HEK293 (cell line): ENCODE results near the gene TCAF1.

Experiments
- IKZF3 ChIP-seq: fragments of 450-650 bp; IDR thresholded peaks from 2 replicates; pipeline ENCODE4 v1.5.0; 2018; ENCODE audit warnings: missing biosample characterization, mild to moderate bottlenecking, missing genetic modification characterization, moderate library complexity
- ZNF146 ChIP-seq: fragments of 450-650 bp; formaldehyde crosslinking; IDR thresholded peaks from 2 replicates; pipeline ENCODE4 v1.5.1; 2016; ENCODE audit warnings: missing biosample characterization, missing genetic modification characterization
- ZNF274 ChIP-seq, 2 experiments: fragments of 200-500 bp in 1 of 2; fragments of 450-650 bp in 1 of 2; sonication (Bioruptor generic) in 1 of 2; formaldehyde crosslinking in 1 of 2; IDR thresholded peaks; 2 replicates each; pipeline versions ENCODE4 v1.5.1 to v1.6.1; 2014 to 2016; ENCODE audit warnings: borderline replicate concordance in 1 of 2, inconsistent platforms in 1 of 2, low read length in 1 of 2, missing biosample characterization in 1 of 2, missing genetic modification characterization in 1 of 2
- ZNF341 ChIP-seq: fragments of 450-650 bp; formaldehyde crosslinking; IDR thresholded peaks from 2 replicates; pipeline ENCODE4; 2016; ENCODE audit warnings: low read depth, missing biosample characterization, missing genetic modification characterization
- ZNF626 ChIP-seq: fragments of 450-650 bp; sonication (Bioruptor Pico); formaldehyde crosslinking; IDR thresholded peaks from 2 replicates; pipeline ENCODE4 v1.5.1; 2018; ENCODE audit warnings: missing biosample characterization, missing genetic modification characterization, inconsistent platforms
- TF ChIP-seq, protein P1 (sequence below): fragments of 450-650 bp; formaldehyde crosslinking; IDR thresholded peaks from 2 replicates; pipeline ENCODE4 v1.5.1; 2016; ENCODE audit warnings: missing biosample characterization, missing genetic modification characterization
- TF ChIP-seq, protein P2 (sequence below): fragments of 450-650 bp; formaldehyde crosslinking; IDR thresholded peaks from 2 replicates; pipeline ENCODE4 v1.5.1; 2016; ENCODE audit warnings: missing biosample characterization, missing genetic modification characterization
- TF ChIP-seq, protein P3 (sequence below): fragments of 450-650 bp; formaldehyde crosslinking; IDR thresholded peaks from 2 replicates; pipeline ENCODE4 v1.5.1; 2016; ENCODE audit warnings: missing biosample characterization, missing genetic modification characterization
- TF ChIP-seq, protein P4 (sequence below): fragments of 450-650 bp; formaldehyde crosslinking; conservative IDR thresholded peaks from 2 replicates; pipeline ENCODE4 v1.5.1; 2016; ENCODE audit warnings: low read depth, missing biosample characterization, missing genetic modification characterization
- TF ChIP-seq, protein P5 (sequence below): fragments of 450-650 bp; formaldehyde crosslinking; IDR thresholded peaks from 2 replicates; pipeline ENCODE4 v1.5.1; 2016; ENCODE audit warnings: missing biosample characterization, missing genetic modification characterization, low read depth
- TF ChIP-seq, protein P6 (sequence below): fragments of 450-650 bp; formaldehyde crosslinking; IDR thresholded peaks from 2 replicates; pipeline ENCODE4 v1.5.1; 2016; ENCODE audit warnings: missing biosample characterization, missing genetic modification characterization

DNA sequence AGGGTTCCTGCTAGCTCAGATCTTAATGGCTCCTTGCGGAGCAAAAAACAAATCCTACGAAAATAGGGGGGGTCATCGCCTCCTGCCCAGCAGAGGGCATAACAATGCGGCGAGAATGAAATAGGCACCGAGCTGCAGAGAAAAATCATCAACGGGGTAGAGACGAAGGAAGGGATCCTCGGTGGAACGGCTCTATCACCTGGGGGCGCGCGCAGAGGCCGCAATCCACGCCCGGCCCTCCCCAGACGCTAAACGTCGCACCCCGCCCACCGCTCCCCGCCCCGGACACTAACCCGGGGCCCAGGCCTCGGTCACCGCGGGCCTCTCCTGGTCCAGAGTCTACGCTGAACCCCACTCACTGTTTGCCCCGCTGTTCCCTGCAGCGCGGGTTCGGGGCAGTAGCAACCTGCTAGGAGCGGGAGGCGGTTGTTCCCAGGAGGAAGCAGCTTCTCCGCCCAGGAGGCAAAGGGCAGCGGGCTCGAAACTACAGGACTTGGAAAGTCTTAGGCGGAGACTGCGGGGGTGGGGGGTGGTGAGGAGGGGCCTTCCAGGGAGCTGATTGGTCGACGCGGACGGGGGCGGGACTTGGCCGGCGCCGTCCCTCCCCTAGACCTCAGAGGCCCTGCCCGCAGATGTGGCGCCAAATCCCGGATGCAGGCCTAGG, at the start of gene TCAF1:
- TF ChIP-seq, protein P1, sequence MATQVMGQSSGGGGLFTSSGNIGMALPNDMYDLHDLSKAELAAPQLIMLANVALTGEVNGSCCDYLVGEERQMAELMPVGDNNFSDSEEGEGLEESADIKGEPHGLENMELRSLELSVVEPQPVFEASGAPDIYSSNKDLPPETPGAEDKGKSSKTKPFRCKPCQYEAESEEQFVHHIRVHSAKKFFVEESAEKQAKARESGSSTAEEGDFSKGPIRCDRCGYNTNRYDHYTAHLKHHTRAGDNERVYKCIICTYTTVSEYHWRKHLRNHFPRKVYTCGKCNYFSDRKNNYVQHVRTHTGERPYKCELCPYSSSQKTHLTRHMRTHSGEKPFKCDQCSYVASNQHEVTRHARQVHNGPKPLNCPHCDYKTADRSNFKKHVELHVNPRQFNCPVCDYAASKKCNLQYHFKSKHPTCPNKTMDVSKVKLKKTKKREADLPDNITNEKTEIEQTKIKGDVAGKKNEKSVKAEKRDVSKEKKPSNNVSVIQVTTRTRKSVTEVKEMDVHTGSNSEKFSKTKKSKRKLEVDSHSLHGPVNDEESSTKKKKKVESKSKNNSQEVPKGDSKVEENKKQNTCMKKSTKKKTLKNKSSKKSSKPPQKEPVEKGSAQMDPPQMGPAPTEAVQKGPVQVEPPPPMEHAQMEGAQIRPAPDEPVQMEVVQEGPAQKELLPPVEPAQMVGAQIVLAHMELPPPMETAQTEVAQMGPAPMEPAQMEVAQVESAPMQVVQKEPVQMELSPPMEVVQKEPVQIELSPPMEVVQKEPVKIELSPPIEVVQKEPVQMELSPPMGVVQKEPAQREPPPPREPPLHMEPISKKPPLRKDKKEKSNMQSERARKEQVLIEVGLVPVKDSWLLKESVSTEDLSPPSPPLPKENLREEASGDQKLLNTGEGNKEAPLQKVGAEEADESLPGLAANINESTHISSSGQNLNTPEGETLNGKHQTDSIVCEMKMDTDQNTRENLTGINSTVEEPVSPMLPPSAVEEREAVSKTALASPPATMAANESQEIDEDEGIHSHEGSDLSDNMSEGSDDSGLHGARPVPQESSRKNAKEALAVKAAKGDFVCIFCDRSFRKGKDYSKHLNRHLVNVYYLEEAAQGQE (tag by site-specific recombination), result 0 out of 2 replicates have a peak, but pooled peaks have one; percentile 23
- TF ChIP-seq ZNF274 (IDR thresholded peaks at IDR 0.05; ENCODE audit: low read length), result no peak
- no peak for TF ChIP-seq ZNF274 (tag by site-specific recombination; IDR thresholded peaks at IDR 0.05; ENCODE audit: borderline replicate concordance)
- peak; percentile 94 for TF ChIP-seq ZNF341 (tag by site-specific recombination)
- TF ChIP-seq, protein P2, sequence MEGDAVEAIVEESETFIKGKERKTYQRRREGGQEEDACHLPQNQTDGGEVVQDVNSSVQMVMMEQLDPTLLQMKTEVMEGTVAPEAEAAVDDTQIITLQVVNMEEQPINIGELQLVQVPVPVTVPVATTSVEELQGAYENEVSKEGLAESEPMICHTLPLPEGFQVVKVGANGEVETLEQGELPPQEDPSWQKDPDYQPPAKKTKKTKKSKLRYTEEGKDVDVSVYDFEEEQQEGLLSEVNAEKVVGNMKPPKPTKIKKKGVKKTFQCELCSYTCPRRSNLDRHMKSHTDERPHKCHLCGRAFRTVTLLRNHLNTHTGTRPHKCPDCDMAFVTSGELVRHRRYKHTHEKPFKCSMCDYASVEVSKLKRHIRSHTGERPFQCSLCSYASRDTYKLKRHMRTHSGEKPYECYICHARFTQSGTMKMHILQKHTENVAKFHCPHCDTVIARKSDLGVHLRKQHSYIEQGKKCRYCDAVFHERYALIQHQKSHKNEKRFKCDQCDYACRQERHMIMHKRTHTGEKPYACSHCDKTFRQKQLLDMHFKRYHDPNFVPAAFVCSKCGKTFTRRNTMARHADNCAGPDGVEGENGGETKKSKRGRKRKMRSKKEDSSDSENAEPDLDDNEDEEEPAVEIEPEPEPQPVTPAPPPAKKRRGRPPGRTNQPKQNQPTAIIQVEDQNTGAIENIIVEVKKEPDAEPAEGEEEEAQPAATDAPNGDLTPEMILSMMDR, result peak; percentile 97
- peak; percentile 92 for TF ChIP-seq IKZF3 (tag by site-specific recombination)
- TF ChIP-seq, protein P3, sequence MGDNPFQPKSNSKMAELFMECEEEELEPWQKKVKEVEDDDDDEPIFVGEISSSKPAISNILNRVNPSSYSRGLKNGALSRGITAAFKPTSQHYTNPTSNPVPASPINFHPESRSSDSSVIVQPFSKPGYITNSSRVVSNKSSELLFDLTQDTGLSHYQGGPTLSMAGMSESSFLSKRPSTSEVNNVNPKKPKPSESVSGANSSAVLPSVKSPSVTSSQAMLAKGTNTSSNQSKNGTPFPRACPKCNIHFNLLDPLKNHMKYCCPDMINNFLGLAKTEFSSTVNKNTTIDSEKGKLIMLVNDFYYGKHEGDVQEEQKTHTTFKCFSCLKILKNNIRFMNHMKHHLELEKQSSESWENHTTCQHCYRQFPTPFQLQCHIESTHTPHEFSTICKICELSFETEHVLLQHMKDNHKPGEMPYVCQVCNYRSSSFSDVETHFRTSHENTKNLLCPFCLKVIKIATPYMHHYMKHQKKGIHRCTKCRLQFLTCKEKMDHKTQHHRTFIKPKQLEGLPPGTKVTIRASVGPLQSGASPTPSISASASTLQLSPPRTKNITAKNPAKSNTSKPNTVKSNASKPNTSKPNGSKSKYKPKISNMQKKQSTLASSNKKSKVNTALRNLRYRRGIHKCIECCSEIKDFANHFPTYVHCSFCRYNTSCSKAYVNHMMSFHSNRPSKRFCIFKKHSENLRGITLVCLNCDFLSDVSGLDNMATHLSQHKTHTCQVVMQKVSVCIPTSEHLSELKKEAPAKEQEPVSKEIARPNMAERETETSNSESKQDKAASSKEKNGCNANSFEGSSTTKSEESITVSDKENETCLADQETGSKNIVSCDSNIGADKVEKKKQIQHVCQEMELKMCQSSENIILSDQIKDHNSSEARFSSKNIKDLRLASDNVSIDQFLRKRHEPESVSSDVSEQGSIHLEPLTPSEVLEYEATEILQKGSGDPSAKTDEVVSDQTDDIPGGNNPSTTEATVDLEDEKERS, result no peak
- TF ChIP-seq, protein P4, sequence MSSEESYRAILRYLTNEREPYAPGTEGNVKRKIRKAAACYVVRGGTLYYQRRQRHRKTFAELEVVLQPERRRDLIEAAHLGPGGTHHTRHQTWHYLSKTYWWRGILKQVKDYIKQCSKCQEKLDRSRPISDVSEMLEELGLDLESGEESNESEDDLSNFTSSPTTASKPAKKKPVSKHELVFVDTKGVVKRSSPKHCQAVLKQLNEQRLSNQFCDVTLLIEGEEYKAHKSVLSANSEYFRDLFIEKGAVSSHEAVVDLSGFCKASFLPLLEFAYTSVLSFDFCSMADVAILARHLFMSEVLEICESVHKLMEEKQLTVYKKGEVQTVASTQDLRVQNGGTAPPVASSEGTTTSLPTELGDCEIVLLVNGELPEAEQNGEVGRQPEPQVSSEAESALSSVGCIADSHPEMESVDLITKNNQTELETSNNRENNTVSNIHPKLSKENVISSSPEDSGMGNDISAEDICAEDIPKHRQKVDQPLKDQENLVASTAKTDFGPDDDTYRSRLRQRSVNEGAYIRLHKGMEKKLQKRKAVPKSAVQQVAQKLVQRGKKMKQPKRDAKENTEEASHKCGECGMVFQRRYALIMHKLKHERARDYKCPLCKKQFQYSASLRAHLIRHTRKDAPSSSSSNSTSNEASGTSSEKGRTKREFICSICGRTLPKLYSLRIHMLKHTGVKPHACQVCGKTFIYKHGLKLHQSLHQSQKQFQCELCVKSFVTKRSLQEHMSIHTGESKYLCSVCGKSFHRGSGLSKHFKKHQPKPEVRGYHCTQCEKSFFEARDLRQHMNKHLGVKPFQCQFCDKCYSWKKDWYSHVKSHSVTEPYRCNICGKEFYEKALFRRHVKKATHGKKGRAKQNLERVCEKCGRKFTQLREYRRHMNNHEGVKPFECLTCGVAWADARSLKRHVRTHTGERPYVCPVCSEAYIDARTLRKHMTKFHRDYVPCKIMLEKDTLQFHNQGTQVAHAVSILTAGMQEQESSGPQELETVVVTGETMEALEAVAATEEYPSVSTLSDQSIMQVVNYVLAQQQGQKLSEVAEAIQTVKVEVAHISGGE (tag by site-specific recombination), result 0 out of 2 replicates have a peak, but pooled peaks have one; percentile 15
- no peak for TF ChIP-seq ZNF146
- TF ChIP-seq ZNF626, result no peak
- TF ChIP-seq, protein P5, sequence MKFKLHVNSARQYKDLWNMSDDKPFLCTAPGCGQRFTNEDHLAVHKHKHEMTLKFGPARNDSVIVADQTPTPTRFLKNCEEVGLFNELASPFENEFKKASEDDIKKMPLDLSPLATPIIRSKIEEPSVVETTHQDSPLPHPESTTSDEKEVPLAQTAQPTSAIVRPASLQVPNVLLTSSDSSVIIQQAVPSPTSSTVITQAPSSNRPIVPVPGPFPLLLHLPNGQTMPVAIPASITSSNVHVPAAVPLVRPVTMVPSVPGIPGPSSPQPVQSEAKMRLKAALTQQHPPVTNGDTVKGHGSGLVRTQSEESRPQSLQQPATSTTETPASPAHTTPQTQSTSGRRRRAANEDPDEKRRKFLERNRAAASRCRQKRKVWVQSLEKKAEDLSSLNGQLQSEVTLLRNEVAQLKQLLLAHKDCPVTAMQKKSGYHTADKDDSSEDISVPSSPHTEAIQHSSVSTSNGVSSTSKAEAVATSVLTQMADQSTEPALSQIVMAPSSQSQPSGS (tag by site-specific recombination), result no peak
- TF ChIP-seq, protein P6, sequence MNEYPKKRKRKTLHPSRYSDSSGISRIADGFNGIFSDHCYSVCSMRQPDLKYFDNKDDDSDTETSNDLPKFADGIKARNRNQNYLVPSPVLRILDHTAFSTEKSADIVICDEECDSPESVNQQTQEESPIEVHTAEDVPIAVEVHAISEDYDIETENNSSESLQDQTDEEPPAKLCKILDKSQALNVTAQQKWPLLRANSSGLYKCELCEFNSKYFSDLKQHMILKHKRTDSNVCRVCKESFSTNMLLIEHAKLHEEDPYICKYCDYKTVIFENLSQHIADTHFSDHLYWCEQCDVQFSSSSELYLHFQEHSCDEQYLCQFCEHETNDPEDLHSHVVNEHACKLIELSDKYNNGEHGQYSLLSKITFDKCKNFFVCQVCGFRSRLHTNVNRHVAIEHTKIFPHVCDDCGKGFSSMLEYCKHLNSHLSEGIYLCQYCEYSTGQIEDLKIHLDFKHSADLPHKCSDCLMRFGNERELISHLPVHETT, result no peak
